KOPT-K1 (cell line): ENCODE measurements around the gene DCC.

ENCODE experiments used
- H3K27ac ChIP-seq: fragments of 200-600 bp; sonication (generic); 2 replicates; pipeline ENCODE4 v1.5.1; 2016; ENCODE audit warnings: antibody characterized with exemption, mild to moderate bottlenecking, low read depth, low read length; ENCODE audit not compliant: poor library complexity, severe bottlenecking
- H3K36me3 ChIP-seq: fragments of 200-600 bp; sonication (generic); 2 replicates; pipeline ENCODE4 v1.5.1; 2017; ENCODE audit warnings: antibody characterized with exemption, mild to moderate bottlenecking, low read length, moderate library complexity; ENCODE audit not compliant: insufficient read depth
- H3K9me3 ChIP-seq: fragments of 200-600 bp; sonication (generic); 2 replicates; pipeline ENCODE4 v1.5.1; 2017; ENCODE audit warnings: antibody characterized with exemption, low read length, mild to moderate bottlenecking; ENCODE audit not compliant: insufficient read depth, poor library complexity, severe bottlenecking

Gene DCC

DNA sequence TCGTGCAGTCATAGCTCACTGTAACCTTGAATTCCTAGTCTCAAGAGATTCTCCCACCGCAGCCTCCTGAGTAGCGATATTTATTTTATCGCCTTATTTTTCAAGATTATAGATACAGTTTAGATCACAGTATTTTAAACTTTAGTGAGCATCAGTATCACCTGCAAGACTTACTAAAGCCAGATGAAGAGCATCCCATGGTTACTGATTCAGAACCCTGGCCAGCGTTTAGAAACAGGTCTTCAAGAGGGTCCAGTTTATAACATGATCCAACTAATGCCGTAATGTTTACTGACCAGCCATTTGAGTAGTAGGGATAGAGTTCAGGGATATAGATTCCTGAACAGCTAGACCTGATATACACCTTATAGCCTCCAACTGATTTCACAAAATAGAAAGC is 146.1 kb downstream of the DCC start:
- no peaks in the 10 kb centered on the region for H3K9me3 ChIP-seq
- H3K36me3 ChIP-seq, result no peaks in the 10 kb centered on the region
- H3K27ac ChIP-seq, result no peak overlapping the region

DNA sequence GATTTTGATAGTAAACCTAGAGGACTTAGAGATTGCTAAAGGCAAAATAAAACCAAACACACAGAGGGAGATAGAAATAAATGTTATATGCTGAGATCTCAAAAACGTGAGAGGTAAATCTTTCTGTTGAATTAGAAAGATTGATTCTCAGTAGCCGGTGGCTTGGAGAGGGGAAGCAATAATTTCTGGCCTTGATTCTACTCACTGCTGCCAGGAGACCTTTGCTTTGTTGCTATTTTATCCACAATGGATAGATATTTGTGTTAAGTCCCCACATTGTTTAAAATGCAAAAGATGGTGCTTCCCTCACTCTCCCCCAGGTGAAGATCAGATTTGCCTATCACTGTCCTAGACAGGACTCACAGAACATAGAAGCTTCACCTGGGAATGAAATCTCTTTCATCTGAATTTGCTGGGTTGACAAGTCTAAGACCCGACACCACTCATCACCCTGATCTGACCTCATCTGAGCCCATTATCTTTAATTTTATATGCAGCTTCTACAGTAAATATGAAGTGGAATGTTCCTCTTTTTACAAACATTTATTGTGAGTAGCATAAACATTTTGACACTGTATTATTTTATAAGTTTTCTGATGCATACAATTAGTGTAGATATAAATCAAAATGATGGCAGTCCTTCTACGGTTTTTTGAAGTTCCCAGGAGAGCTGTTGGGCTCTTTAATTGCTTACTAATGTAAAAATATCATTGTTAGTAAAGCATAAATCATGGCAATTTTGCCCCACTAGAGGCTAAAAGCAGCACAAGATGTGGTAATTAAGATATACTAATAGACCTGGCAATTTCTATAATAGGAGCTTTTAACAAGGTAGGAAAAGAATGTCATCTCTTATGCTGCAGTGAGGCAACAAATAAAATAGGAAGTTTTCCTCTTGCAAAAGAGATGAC is 149.7 kb downstream of the DCC start:
- Histone ChIP-seq H3K27ac (no peak overlapping the region), H3K9me3 (peaks cover 14% of the 10 kb centered on the region), H3K36me3 (no peaks in the 10 kb centered on the region)

DNA sequence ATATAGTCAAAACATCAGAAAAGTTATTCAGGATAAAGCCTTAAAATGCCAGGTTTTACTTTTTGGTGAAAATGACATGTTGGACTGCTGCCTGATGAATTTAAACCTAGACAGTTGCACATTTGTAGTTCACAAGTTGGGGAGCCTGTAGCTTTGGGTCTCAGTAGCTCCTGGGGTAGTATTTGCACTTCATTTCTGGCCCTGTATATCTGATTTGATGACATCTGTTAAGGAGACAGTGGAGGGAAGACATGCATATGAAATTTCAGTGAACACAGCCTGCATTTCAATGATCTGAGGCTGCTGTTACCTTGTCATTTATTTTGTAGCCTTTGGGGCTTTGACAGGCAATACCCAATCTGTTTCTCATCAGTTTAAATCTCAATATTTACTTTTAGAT is 156.4 kb downstream of the DCC start:
- Histone ChIP-seq H3K27ac (no peak overlapping the region), H3K9me3 (peaks cover 21% of the 10 kb centered on the region)

DNA sequence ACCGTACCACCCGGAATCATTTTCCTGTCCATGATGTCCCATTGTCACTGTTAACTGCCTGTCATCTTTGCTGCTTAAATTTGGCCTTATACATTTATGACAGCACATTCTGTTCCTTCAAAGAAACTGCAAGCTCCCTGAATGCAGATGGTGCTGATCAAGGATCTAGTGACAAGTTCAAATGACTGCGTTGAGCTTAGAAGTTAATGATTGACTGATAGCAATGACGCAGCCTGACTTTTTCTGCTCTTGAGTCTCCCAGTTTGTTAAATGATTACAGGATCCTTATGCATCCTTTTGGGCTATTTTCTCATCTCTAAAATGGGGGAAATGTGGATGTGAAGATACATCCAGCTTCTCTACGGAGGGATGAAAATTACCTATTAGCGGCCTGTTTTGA is 159.0 kb downstream of the DCC start:
- H3K36me3 ChIP-seq, result no peaks in the 10 kb centered on the region
- H3K9me3 ChIP-seq, result peaks cover 12% of the 10 kb centered on the region
- H3K27ac ChIP-seq, result no peak overlapping the region

More for the DNA sequence above, 156.4 kb downstream of the DCC start:
- no peaks in the 10 kb centered on the region for H3K36me3 ChIP-seq

DNA sequence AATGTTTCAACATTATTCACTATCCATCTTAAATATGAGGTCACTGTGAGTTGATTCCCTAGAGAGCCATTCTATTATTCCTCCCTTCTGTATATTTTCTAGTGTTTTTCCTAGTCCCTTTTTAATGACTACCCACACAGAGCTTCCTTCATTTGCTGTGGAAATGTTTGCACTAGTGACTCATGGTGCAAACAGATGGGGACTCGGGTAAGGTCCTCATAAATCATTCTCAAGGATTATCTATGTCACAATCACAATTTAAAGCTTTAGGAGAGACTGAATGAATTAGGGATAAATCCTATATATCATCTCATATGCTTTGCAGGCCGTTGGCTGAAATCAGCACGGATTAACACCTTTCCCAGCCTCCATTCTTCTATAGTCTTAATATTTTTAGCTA is 159.6 kb downstream of the DCC start:
- H3K36me3 ChIP-seq, result no peaks in the 10 kb centered on the region
- H3K27ac ChIP-seq, result no peak overlapping the region
- H3K9me3 ChIP-seq, result peaks cover 7% of the 10 kb centered on the region

DNA sequence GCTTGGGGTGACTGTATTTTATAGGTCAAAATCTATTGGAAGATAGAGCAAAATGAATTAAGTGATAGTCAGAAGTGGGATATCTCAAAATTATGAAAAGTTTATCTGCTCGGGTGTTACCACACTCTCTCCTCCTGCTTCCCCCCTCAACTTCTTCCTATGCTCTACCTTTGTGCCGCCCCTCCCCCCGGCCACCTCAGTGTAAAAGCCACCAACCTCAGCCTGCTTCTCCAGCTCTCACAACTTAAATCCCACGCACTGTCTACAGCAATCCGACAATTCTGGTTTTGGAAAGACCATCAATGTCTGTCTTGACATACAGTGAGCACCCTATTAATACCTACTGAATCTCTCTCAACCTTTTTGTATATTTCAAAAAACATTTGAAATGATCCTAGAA is 164.6 kb downstream of the DCC start:
- H3K36me3 ChIP-seq, result no peaks in the 10 kb centered on the region
- H3K9me3 ChIP-seq, result no peaks in the 10 kb centered on the region
- no peak overlapping the region for H3K27ac ChIP-seq

DNA sequence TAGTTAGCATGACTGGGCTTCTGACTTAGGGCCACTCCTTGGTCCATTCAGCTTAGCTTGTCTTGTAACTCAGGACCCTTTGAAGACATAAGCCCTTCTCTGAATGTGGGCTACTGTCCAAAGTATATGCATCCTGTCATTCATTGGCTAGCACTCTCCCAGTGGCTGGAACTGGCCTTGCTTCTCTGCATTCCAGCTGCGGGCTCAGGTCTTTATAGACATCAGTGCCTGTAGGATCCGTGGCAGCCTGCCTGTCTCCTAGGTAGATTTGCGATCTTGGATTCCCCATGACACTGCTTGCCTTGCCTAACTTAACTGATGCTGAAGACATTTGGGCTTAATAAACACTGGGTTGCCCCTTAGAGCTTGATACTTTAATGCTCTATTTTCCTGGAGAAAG is 170.1 kb downstream of the DCC start:
- H3K36me3 ChIP-seq, result no peaks in the 10 kb centered on the region
- H3K9me3 ChIP-seq, result no peaks in the 10 kb centered on the region
- no peak overlapping the region for H3K27ac ChIP-seq

DNA sequence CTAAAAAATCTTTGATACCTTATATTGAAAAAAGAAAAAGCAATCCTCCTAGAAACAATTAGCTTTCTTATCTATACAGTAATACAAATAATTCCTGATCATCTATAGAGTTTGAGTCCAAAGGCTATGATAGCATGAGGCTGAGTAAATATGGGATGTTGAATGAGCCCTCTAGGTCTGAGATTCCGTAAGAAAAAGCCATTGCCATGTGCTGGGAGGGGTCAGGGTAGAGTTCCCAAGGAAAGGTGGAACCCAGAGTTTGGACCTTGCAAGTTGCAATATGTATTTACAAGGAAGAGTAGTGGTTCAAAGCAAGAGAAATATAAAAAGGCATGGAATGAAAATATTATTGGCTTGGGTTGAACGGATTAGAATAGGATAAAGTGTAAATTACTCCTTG is 178.1 kb downstream of the DCC start:
- no peaks in the 10 kb centered on the region for H3K9me3 ChIP-seq

DNA sequence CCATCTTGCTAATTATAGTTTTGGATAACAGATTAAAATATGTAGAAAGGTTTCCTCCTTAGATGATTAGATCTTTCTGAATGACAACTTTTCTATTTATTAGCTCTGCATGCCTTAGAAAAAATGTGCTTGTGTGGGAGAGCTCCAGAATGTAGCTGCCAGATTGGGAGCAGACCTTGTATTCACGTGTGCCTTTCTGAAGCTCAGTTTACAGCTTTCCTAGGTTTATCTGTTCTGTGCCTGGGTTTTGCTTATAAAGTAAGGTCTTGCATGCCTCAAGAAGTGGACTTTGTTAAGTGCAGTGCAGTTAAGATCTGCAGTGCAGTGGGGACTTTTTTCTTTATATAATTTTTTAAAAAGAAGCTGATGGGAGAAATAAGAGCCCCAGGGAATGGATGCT is 179.0 kb downstream of the DCC start:
- Histone ChIP-seq H3K36me3 (no peaks in the 10 kb centered on the region), H3K27ac (no peak overlapping the region), H3K9me3 (no peaks in the 10 kb centered on the region)

More for the DNA sequence above, 178.1 kb downstream of the DCC start:
- no peaks in the 10 kb centered on the region for H3K36me3 ChIP-seq
- H3K27ac ChIP-seq, result no peak overlapping the region

DNA sequence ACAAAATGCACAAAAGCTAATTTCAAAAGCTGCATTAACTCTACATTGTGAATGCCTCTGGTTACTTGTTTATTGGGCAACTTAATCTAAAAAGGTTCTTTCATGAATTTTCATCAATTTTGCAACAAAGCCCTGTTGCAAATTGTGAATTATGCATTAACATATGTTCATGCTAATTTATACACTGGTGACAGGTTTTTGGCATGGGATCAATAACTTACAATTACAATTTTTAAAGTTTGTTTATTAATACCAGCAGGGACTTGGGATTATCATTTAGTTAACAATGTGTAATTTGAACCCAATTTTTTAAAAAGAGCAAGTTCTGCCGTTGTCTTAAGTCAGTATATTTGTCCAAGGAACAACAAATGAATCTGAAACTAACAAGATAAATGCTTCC is 183.6 kb downstream of the DCC start:
- H3K27ac ChIP-seq, result no peak overlapping the region
- no peaks in the 10 kb centered on the region for H3K36me3 ChIP-seq
- no peaks in the 10 kb centered on the region for H3K9me3 ChIP-seq

DNA sequence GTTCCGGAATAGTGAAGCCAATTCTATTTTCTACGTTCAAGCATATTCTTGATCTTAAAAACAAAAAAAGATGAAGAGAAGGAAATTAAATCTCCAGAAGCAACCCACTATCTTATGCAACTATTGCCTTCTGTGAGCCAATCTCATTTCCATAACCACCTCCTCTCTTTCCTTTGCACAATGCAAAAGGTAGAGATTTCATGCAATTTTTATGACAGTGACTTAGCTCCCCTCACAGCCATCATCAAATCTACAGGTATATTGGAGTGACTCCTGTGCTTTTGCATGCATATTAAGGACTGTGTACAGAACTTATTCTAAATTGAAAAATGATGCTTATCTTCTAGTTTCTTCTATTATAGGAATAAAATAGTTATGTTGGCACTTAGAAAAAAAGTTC is 191.8 kb downstream of the DCC start:
- no peak overlapping the region for H3K27ac ChIP-seq
- no peaks in the 10 kb centered on the region for H3K36me3 ChIP-seq
- H3K9me3 ChIP-seq, result no peaks in the 10 kb centered on the region

DNA sequence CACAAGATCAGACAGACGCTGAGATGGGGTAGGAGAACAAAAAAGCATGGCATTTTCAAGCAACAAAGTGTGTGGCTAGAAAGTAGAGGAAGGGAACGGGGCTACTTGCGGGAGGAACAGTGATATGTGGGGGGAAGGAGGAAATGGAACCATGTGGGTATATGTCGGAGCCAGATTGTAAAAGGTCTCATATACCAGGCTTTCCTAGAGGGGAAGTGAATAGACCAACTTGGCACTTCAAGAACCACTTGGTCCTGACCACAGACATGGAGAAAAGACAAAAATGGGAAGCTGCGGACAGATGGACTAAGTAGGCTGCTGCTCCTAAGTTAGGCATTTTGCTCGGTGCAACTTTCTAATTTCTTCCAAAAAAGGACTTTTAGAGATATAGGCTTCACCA is 196.0 kb downstream of the DCC start:
- Histone ChIP-seq H3K27ac (no peak overlapping the region), H3K36me3 (no peaks in the 10 kb centered on the region), H3K9me3 (no peaks in the 10 kb centered on the region)

DNA sequence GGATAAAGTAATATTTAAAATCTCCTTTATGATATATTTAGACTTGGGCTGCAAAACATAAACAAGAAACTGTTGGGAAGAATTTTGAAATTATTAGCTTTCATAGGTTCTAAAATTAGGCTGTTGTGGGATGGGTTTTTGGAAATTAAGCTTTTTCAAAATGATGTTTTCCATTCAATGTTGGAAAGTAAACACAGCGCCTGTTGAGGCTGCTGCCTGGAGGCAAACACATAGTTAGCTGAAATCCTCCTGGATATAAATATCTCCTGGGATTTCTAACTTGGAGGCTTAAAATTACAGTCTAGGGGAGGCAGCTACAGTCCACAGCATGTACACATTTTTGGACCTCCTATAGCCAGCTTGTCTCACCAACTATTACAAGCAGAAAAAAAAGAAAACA is 197.3 kb downstream of the DCC start:
- Histone ChIP-seq H3K9me3 (no peaks in the 10 kb centered on the region), H3K36me3 (no peaks in the 10 kb centered on the region), H3K27ac (no peak overlapping the region)

DNA sequence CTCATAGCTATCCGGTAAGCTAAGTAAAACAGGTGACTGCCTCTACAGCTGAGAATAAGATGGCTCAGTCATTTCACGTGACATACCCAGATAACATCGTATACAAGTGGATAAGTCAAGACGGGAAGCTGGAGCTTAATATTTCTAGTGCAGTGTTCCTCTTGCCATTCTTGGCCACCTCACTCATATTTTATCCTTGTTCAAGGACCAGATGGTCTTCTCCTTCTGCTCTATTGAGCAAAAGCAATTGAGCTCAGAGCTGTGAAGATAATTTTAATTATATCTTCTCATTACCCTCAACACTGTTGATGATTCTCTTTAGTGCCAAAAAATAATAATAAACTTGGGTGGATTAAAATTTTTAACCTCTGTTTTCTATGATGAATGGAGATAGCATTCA is 201.1 kb downstream of the DCC start:
- no peak overlapping the region for H3K27ac ChIP-seq
- no peaks in the 10 kb centered on the region for H3K9me3 ChIP-seq
- no peaks in the 10 kb centered on the region for H3K36me3 ChIP-seq

DNA sequence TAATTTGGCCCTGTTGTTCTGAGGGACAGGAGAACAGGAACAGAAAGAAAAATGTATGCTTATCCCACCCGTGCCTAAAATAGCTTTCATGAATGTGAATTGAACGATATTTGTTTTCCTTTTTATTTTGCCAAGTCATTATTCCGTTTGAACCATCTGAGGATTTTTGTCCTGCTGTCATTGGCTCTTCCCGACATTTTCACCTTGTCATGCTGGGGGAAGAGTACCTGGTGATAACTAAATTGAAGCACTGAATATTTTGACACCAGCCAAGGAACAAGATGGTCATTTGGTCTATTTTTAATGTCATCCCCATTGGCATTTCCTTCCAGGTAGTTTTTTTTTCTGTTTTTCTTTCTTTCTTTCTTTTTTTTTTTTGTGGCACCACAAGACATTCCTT is 204.1 kb downstream of the DCC start:
- no peaks in the 10 kb centered on the region for H3K9me3 ChIP-seq
- no peaks in the 10 kb centered on the region for H3K36me3 ChIP-seq
- H3K27ac ChIP-seq, result no peak overlapping the region

DNA sequence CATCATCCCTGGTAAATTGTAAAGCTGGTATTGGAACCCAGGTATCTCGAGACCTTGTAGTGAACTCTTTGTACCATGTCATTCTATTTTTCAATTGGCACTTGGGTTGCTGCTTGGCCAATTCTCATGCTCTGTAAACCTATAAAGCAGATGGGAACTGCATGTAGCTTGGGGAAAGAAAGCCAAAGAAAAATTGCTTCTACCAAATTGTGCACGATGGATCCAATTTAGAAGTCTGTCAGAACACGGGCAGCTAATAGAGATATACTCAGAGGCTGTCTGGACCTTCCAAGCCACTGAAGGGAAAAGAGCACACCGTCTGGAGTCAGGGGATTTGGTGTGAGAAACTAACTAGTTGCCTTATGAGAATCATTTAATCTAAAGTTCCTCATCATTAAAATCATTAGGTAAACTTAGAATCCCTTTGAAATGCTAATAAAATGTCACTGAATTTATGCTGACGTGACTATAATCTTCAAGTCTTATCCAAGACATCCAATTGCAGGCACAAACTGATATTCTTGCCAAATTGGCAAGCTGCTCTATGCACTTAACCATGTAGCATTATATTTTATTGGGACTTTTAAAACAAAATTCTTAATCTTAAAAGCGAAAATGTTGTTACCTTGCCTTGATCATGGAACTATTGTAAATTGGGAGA is 206.8 kb downstream of the DCC start:
- Histone ChIP-seq H3K9me3 (no peaks in the 10 kb centered on the region), H3K27ac (no peak overlapping the region), H3K36me3 (no peaks in the 10 kb centered on the region)
